ENCODE results near the gene SEPTIN2.
A peak's percentile ranks its signal among the peaks of the same experiment; 100 is the strongest.
"Not testable (repeated sequence)": the region's sequence is repeated elsewhere in the genome, so short reads cannot be mapped to it uniquely, and the experiment has no call there.

The SEPTIN2 gene

DNA sequence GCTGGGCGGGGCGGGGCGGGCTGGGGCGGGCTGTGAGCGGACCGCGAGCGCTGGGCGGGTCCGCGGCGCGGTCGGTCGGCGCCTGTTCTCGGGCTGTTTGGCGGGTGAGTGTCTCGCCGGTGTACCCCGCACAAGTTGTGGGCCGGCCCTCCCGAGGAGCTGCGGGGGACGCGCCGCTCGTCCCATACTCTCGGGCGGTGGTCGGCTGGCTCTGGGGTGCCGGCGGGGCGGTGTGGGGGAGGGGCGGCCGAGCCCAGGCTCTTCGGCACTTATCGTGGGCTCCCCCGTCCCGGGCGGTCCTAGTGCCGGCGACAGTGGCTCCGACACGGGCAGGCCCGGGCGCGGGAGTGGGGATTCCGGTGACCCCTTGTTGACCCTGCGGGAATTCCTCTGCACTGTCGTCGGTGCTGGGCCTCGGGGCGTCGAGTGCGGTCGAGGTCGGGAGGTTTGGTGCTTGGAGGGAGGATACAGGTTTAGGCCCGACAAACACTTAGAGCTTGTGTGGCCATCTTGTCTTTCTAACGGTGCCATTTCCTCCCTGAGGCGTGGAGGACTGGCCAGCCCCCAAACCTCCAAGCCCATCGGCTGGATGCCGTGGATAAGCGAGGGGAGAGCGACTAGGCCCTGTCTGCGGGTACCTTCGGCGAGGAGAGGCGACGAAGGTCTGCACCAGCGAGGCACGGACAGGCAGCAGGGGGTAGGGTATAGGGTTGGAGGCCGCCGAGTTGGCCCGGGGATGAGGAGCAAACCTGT is at the start of gene SEPTIN2:
SEPTIN2 (plus strand) TSS at position 47 of the 753 bp plus-strand sequence. CDS start 8,308 bp downstream, outside the sequence.
- H3K4me3 ChIP-seq (ENCODE audit: low read depth, low read length) = peak within 1 kb of the TSS; percentile 98

DNA sequence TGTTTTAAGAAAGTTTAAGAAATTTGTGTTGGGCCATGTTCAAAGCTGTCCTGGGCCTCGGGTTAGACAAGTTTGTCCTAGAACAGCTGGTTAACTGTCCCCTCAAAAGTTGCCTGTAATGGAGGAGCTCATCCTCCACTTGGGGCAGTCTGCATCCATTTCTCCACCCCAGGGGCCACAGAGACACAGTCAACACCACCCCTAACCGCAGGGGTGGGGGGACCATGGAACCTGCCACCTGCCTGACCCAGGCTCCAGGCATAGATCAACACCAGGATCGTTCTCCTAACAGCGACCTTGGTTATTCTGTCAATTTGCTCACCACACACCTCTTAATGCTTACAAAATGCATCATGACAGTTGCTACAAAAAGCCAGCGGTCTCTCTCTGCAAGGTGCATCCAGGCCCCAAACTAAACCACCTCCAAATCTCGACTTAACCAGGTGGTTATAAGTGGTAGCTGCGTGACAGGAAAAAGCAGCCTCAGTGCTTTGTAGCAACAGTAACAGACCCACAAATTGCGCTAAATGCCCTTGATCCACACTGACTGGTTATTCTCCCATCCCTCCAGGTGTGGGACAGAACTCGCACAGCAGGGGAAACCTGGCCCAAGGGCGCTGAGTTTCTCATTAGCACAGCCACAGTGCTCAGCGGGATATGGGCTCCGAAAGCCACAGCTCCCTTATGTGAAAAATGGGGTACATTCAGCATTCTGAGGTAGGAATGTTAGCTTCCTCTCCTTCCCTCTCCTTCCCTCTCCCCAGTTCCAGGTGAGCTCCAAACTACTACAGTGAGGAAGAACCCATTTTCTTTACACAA is 48.3 kb upstream of the SEPTIN2 start:
- no peak overlapping the region for H3K4me3 ChIP-seq (ENCODE audit: low read depth, low read length)

DNA sequence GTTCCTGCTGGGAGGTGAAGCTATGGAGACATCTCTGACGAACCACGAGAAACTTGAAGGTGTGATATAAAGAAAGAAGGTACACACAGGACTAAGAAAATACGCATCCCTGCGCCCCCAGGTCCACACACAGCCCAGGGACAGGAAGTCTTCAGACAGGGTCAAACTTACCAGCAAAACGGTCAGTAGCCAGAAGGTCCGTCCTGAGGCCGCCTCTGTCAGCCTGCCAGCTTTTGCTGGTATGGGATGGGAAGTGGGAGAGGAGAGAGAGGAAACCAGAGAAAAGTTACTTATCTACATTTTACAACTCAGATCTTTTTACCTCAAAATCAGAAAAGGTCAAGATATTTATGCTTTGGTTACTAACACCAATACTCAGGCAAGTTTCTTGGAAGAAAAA is 47.4 kb upstream of the SEPTIN2 start:
- no peak overlapping the region for H3K4me3 ChIP-seq (ENCODE audit: low read depth, low read length)

DNA sequence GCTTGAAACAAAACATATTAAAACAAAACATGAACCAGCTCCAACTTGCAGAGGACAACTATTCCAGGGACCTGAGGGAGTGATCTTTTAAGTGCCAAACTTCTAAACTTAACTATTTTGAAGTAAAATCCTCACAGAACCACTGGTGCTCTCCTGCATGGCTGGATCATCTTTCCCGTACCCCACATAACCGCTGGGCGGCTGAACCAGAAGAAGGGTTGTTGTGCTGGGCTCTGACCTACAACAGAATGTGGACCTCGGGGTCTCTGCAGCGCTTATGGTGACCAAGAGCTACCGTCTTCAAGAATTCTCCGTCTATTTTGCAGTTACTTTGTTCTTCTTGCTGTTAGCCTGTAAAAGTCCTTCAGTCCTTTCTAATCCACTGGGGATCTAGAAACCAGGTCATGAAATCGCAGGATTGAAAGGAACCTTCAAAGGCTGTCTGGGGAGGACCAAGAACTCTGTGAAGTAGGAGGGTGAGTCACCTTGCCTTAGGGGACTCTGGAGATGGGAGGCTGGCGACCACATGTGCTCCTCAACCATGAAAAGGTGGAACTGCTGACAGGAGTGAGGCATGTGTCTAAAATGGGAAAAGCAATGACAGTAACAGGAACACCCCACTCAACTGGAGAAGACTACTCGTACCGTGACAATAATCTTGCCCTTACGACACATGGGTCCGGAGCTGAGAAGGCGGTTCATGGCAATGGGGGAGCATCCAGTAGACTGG is 46.8 kb upstream of the SEPTIN2 start:
- no peak overlapping the region for H3K4me3 ChIP-seq (ENCODE audit: low read depth, low read length)

DNA sequence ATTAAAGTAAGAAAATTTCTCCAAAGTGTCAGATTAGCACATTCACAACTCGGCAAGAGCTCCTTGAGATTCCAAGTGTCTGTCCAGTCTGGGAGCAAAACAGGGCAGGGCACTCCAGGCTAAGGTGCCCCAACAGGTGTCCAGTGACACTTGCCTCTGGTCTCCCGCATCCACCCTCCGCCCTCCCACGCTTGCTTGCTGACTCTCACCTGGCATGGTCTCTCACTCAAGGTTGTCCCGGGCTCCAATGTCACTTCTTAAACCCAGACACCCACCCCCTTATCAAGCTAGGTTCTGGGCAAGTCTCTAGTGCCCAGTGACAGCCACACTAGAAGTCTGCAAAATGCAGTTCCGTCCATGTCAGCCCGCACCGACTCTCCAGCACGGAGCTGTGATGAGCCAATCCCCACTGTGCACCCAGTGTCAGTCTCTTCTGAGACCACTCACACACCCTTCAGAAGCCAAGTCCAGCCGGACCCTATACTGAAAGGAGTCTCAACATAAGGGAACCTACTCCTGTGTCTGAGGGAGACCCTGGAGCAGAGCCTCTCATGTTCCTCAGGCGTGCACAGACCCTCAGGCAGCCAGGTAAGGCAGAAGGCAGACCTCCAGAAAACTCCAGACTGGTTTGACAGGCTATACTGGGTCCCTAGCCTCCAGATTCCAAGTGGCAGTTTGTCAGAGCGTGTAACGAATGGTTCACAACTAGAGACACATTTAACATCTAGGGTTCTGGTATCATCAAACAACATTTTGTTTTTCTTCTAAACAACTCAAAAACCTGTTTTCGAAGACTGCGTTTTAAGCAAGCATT is 45.8 kb upstream of the SEPTIN2 start:
- no peak overlapping the region for H3K4me3 ChIP-seq (ENCODE audit: low read depth, low read length)

DNA sequence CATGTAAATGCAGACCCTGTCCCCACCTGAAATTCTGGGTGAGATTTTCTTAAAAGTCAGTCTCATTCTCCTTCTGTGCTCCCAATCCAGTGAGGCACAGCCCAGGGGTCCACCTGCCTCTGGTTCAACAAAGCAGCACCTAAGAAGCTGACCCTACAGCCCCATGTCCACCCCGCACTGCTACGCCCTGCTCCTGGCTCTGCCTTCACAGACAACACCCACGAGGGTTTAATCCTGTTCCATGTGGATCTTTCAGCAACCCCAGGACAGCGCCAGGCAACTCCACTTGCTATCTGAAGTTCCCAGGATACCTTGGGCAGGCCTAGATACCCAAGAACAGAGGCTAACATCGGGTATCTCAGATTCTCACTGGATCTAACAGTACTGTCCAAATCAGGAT is 45.2 kb upstream of the SEPTIN2 start:
- H3K4me3 ChIP-seq (ENCODE audit: low read depth, low read length) = no peak overlapping the region

DNA sequence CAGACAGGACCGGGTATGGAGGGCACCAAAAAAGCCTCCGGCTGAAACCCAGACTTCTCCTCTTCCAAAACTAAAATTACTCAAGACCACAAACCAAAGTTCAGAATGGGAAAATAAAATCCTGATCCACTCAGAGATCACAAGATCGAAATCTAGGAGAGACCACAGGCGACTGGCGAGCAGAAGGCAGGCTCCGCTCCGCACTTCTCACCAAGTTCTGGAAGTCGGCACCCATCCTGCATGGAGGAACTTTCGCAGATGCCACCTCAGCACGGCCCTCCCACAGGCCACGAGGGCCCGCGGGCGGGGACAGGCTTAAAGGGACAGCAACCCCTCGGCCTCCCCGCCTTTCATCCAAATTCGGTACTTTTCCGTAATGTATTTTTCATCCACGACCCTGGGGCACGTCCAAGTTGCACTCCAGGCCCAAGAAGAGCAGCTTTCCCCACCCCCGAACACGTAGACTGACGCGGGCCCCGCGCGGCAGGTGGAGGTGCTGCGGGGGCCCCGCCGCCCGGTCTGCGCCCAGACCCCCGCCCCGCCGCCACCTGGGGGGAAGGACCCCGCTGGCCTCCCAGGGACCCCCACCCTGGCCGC is 43.9 kb upstream of the SEPTIN2 start:
- H3K4me3 ChIP-seq (ENCODE audit: low read depth, low read length) = peak overlapping the region; percentile 58

DNA sequence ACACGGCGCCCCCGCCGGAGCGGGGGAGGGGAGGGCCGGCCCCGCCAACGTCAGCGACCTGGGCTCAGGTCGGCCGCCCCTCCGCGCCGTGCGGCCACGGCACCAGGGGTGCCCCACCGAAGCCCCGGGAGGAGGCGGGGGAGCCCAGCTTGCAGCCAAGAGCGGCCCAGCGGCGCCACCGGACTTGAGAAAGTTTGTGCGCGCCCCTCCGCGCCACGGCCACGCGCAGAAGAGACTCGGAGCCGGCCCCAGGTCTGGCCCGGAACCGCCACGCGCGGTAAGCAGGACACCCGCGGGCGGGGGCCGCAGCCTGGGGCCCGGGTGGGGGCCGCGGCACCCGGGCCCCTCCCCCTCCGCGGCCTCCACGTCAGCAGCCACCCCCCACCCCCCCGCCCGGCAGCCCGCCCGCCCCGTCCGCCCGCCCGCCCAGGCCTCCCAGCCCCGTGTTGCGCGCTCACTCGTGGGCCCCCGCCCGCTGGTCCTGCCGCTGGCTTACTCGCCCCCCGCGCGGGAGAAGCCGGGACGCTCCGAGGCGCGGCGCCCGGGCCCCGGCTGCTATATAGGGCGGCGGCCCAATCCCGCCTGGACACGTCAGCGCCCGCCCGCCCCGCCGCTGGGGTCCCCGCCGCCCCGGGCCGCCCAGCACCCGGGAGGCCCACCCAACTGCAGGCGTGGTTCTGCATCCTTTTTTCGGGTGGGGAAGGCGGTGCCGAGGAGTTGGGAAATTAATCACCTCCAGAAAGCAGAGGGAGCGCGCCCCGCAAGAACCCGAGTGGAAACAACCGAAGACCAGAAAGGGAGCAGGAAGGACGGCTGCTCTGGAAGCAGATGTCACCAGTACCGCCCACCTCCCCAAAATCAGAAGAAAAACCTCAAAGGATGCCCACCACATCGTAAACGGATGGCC is 43.2 kb upstream of the SEPTIN2 start:
- peak overlapping the region; percentile 58 for H3K4me3 ChIP-seq (ENCODE audit: low read depth, low read length)

DNA sequence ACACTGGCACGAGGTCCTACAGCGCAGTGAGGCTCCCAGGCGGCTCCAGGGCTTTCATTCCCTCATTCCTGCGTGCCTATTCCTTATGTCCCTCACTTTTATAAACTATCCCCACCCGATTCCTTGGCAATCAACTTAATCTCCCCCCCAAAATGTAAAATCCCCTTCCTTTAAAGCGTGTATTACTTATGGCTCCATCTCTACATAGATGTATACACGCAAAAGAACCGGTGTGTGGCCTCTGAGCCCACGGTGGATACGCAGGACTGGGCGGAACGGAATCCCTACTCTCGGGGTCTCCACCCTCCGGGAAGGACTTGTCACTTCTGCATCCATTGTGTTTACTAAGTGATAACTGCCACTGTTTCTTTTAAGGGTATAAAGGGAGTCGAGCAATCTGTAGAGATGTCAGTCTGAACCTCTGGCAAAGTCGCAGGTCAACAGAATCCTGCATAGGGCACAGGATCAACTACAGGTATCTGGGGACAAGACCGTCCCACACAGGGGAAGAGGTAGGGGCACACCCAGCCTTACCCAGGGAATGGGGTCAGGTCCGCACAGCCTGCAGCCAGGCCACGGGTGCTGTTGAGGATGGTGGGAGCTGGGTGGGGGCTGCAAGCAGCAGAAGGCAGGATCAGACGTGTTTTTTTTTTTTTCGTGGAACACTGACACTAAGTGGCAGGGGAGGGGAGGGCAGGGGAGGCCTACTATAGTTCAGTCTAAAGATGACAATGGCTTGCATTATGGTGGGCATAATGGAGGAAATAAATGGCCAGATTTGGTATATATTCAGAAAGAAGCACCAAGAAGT is 42.3 kb upstream of the SEPTIN2 start:
- peak overlapping the region; percentile 47 for H3K4me3 ChIP-seq (ENCODE audit: low read depth, low read length)

DNA sequence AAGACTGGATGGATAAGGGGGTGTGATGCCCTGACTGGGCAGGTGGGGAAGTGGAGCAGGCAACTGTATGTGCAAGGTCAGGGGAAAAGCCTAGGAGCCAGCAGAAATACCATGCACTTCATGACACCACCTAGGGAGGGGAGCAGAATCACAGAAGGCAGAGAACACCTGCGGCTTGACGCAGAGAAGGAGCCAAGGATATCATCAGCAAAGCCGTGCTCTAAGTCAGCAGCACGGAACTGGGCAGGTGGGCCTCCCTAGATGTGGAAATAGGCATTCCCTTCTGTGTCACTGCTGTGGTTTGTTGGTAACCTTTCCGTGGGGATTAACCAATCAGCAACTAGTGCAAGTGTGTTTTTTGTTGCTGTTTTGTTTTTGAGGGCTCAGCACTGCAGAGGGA is 41.6 kb upstream of the SEPTIN2 start:
- no peak overlapping the region for H3K4me3 ChIP-seq (ENCODE audit: low read depth, low read length)

DNA sequence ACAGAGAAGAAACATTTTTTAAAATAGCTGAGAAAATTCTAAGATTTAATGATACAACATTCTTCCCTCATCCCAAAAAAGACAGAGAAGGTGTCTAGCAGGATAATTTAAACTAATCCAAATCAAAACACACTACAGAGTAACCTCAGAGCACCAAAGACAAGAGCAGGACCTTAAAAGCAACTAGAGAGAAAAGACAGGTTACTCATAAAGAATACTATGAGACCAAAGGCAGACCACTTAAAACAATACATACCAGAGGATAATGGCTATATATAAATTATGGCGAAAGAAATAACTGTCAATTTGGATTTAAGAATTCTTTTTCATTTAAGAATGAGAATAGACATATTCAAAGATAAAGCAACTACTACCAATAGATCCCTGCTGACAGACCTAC is 40.2 kb upstream of the SEPTIN2 start:
- no peak overlapping the region for H3K4me3 ChIP-seq (ENCODE audit: low read depth, low read length)

DNA sequence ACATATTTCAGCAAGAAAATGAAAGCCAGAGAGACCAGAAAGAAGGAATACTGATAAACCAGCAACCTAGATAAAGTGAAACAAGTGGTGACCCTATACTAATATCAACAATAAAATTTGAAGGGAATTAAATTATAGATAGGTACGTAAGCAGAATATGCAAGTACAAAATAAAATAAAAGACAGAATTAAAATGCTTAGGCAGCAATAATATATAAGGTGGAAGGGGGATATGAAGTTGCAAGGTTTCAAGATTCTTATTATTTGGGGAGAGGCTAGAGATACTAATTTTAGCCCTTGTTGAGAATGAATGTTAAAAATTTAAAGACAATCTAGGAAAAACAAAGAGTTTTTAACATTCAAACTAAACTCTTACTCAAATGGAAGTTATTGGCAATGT is 39.8 kb upstream of the SEPTIN2 start:
- H3K4me3 ChIP-seq (ENCODE audit: low read depth, low read length) = no peak overlapping the region

DNA sequence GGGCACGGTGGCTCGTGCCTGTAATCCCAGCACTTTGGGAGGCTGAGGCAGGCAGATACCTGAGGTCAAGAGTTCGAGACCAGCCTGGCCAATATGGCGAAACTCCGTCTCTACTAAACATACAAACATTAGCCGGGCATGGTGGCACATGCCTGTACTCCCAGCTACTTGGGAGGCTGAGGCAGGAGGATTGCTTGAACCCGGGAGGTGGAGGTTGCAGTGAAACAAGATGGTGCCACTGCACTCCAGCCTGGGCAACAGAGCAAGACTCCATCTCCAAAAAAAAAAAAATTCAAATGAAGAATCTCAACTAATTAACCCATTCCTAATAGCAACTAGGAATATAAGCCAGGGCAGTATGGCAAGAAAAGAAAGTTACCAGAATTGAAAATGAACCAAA is 37.4 kb upstream of the SEPTIN2 start:
- not testable (repeated sequence) for H3K4me3 ChIP-seq (ENCODE audit: low read depth, low read length)

DNA sequence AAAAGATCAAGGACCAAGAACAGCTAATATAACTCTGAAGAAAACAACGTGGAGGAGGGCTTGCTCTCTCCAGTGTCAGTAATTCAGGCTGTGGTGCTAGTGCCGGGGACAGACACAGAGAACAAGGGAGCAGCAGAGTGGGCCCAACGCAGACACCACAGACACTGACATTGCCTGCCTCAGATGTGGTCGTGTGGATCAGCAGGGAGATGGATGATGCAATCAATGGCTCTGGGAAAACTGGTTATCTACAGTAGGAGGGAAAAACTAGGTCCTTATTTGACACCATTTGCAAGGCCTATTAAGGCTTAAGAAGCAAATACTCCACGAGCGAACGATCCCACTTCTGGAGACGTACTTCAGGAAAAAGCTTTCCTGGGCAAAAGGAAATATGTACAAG is 36.3 kb upstream of the SEPTIN2 start:
- H3K4me3 ChIP-seq (ENCODE audit: low read depth, low read length) = no peak overlapping the region

DNA sequence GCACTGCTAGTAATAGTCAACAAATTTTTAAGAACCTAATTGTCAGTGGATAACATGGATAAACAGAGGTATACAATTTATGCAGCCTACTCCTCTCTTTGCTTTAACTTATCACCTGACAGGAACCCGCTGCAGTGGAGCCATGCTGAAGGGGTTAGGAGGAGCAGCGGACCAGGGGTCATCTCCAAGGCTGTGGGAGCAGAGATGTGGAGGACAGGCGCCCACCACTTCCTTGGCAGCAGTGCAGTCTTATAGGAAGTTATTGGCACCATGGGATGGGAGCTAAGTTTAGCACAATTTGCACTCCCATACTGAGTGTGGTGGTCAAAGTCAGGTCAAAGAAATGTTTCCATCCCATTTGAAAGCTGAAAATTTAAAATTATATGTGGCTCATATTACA is 35.9 kb upstream of the SEPTIN2 start:
- no peak overlapping the region for H3K4me3 ChIP-seq (ENCODE audit: low read depth, low read length)

DNA sequence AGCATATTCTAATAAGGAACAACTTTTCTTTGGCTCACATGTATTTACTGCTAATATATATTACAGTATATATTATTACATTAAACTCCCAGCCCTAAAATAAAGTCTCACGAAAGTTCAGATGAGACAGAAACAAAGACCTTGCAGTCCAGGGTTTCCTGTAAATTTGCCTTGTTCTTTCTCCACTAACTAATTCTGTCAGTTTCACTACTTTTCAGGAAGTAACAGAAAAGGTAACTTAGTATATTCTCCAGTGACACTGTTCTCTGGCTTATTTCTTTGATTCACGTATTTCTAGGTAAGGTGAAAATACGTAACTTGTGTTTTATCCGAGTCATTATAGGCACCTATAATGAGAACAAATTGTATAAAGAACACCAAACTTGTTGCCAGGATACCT is 35.4 kb upstream of the SEPTIN2 start:
- no peak overlapping the region for H3K4me3 ChIP-seq (ENCODE audit: low read depth, low read length)

DNA sequence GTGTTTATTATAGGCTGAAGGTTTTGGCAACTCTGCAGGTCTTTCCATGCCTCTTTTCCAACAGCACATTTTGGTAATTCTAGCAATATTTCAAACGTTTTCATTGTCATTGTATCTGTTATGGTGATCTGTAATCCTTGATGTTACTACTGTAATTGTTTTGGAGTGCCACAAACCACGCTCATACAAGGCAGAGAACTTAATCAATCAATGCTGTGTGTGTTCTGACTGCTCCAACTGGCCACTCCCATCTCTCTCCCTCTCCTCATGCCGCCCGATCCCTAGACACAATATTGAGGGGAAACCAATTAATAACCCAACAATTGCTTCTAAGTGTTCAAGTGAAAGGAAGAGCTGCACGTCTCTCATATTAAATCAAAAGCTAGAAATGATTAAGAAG is 33.2 kb upstream of the SEPTIN2 start:
- no peak overlapping the region for H3K4me3 ChIP-seq (ENCODE audit: low read depth, low read length)

DNA sequence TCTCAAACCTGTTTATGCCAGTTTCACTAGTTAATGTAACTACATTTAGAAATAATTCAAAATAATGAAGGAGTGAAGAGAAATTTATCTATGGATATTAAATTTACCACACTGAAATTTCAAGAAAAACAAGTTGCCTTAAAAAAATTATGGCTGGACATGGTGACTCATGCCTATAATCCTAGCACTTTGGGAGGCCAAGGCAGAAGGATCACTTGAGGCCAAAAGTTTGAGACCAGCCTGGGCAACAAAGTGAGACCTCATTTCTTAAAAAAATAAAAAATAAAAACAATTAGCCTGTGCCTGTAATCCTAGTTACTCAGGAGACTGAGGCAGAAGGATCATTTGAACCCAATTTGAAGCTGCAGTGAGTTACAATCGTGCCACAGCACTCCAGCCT is 30.1 kb upstream of the SEPTIN2 start:
- H3K4me3 ChIP-seq (ENCODE audit: low read depth, low read length) = no peak overlapping the region
